GM21737 (cell line): ENCODE data around the gene WHRN.

Experiments
- ATAC-seq: cut with Tn5 transposase; IDR thresholded peaks from one replicate; pipeline ENCODE4 v1.9.1; 2021; ENCODE audit warnings: mild to moderate bottlenecking, moderate library complexity; ENCODE audit not compliant: unreplicated experiment

The WHRN gene

GRCh38 chr9:114515528-114515927 lies 10.3 kb upstream of the WHRN start:
- ATAC-seq, result no peak

DNA sequence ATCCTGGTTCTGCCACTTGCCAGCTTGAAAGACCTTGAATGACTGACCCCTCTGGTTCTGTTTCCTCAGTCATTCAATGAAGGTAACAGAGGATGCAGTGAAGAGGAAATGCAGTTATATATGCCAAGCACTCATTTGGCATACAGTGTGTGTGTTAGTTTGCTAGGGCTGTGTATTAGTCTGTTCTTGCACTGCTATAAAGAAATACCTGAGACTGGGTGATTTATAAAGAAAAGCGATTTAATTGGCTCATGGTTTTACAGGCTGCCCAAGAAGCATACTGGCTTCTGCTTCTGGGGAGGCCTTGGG lies 8.6 kb upstream of the WHRN start:
- no peak for ATAC-seq

- ATAC-seq, result no peak
These were observed 8.0 kb upstream of the WHRN start for GRCh38 chr9:114513055-114513958.

GRCh38 chr9:114511978-114512874 lies 7.0 kb upstream of the WHRN start:
- no peak for ATAC-seq

DNA sequence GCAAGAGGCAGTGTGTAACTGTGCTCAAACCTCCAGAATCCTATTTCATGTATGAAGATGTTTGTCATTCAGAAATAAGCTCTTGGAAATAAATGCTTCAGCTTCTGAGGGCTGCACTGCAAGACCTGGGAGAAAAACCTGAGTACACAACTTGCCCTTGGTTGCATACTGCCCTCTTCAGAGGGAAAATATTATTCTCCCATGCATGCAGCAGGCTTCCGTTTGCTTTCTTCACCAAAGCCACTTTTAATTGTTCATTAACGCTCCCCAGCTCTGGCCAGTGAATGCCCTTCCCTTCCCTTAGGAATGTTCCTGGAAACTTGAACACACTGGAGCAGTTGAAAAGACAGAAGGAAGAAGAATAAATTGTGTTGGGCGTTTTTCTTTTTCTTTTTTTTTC lies 2.5 kb upstream of the WHRN start:
- no peak for ATAC-seq

GRCh38 chr9:114506082-114506390 lies 763 bp upstream of the WHRN start:
- no peak for ATAC-seq

DNA sequence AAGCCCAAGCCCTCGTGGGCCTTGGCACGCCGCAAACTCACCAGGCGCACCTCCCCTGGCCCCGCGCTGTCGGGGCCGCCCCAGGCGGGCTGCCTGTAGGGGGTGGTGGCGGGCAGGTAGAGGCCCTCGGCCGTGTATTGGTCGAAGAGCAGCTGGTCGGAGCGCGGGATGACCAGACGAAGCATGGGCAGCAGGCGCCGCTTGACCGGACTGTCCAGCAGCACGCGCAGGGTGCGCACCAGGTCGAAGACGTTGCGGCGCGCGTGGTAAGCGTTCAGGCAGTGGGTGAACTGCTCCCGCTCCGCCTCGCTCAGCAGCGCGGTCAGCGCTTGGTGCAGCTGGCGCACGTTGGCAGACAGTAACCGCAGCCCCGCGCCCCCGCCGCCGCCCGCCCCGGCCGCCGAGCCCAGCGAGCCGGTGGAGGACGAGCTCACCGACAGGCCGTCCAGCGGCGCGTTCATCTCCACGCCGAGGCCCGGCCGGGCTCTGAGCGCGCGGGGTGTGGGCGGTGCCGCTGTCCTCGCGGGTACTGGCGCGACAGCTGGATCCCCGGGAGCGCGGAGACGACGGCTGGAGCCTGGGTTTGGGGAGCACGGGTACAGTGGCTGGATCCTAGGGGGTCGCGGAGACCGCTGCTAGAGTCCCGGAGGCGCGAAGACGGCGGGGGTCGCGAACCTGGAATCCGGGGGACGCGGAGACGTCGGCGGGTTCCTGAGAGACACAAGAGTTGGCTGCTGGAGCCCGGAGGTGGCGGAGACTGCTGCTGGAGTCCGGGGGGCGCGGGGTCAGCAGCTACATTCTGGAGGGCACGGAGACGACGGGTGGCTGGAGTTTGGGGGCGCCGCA lies 709 bp downstream of the WHRN start:
- no peak for ATAC-seq

GRCh38 chr9:114503522-114504340 lies 1.5 kb downstream of the WHRN start:
- no peak for ATAC-seq

DNA sequence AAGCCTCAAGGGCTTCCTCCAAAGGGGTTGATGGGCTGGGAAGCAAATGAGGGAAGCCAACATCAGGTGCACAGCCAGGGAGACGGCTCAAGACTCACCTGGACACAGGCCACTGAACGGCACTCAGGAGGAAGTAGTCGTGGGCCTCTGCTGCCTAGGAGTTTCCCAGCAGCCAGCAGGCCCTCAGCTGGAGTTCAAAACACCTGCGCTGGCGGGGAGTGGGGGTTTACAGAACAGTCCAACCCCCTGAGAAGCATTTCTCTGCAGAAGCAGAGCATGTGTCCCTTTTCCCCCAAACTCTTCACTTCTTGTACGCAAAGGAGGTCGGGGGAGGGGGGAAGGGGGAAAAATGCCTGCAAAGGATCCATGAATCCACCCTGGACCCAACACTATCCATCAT lies 2.3 kb downstream of the WHRN start:
- no peak for ATAC-seq

DNA sequence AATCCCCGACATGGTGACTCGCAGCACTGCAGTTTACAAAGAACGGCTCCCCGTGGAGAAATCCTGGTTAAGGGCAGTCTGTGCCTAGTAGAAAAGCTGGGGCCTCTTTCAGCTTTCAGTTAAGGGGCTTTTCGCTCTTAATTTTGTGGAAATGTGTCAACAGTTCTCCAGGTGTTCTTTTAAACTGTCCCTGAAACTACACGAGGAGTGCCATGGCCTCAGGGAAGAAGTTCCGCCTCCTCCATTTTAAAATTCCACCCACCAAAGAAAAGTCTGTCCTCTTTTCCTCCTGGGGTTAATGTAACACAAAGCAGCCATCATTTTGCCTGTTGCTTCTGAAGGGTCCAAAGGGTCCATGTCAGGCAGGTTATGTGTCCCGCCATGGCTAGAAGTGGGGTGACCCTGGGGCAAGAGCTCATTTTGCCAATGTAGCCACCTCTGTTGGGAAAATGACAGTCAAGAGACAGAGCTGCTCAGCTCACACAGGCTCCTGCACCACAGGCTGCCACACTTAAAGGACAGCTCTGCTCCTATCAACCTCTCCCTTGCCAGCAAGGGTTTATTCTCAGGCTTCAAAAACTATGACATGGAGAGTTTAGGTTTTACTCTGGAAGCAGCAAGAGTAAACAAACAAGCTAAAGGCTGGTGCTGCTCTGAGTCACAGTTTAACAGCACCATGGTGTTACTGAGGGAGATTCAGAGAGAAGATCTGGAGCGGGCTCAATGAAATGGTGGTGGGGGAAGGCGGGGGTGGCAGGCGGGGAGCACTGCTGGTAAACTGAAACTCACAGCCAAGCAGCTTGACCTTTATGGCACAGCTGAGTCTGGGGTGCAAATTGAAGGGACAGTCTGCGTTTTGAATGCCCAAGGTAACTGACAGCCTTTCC lies 3.2 kb downstream of the WHRN start:
- ATAC-seq, result no peak

GRCh38 chr9:114500697-114501292 lies 4.5 kb downstream of the WHRN start:
- no peak for ATAC-seq

- no peak for ATAC-seq
These were observed 5.2 kb downstream of the WHRN start for GRCh38 chr9:114499941-114500696.

DNA sequence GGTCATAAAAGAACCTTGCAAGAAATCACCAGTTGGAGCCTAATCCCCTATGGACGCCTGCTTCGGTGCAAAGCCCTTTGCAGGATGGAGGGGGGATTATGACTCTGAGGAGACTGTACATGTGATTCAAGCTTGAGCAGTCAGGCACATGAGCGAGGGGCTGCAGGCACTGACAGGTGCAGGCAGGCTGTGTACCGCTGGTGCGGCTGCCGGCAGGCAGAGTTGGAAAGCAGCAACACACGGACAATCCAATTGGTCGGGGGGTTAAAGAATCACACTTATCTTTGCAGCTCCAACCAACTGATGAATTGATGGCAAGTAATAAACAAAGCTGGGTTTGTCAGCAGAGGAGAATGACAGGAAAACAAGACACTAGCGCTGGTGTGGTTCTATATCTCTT lies 5.7 kb downstream of the WHRN start:
- ATAC-seq, result no peak

DNA sequence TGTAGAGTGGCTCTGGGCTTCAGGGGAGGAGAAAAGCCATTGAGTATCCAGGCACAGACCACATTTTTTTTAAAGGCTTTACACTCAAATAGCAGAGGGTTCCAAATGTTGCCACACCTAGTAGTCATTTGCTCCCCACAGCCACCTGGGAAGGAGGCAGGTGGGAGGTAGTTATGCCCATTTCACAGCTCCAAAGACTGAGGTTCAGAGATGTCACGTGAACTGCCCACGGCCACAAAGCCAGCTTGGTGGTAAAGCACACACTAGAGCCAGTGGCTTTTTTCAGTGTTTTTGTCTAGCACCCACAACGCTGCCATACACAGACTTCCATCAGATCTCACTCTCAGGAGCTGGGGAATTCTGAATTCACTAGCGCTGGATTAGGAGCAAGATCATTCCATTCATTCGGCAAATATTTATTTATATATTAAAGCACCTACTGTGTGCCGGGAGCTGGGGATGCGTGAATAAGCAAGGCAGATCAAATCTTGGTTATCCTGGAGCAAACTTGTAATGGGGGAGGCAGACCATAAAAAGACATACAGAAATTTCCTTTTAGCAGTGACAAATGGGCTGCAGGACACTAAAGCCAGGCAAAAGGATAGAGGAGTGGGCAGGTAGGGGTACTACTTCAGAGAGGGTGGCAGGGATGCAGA lies 7.4 kb downstream of the WHRN start:
- ATAC-seq, result no peak

DNA sequence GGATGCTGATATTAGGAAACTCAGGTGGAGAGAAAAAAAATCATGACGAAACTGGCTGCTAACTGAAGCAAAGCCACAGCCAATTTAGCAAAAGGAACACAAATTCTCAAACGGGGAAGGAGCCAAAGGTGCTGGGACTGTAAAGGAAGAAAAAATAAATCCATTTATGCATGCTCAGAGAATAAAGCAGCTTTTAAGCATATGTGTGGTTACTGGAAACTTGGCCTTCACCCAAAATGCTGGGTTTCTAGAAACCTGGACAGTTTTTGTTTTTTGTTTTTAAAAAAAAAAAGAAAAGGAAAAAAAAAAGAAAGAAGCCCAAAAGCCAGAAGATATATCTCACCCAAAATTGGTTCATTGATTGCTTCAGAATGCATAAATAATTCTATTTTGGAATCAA lies 8.0 kb downstream of the WHRN start:
- no peak for ATAC-seq

DNA sequence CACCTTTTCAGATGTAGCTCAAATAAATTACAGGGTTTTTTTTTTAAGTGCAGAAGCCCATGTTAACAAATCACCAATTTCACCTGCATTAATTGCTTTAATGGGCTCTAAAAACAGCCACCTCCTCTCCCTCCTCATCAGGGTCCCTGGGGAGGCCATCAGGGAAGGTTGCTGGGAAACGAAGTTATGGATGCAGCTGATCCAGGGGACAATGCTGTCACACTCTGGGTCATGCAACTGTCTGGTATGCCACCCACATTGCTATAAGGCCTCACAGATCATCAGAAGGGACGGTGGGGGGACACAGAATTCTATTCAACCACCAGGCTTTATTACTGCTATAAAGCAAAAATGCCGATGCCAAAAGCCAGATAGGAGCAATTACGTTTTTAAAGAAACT lies 9.3 kb downstream of the WHRN start:
- no peak for ATAC-seq

GRCh38 chr9:114494776-114495569 lies 10.3 kb downstream of the WHRN start:
- ATAC-seq, result no peak
